Mesodermal cell (in vitro differentiated cells): Measurements from ENCODE around the gene WDR88.
"Not testable (repeated sequence)": the region's sequence is repeated elsewhere in the genome, so short reads cannot be mapped to it uniquely, and the experiment has no call there.

Experiments used
- H3K27ac ChIP-seq: 2 replicates; pipeline ENCODE4 v1.7.0; 2013; ENCODE audit warnings: mild to moderate bottlenecking, low read depth, low read length, moderate library complexity; ENCODE audit not compliant: severe bottlenecking
- H3K36me3 ChIP-seq: 2 replicates; pipeline ENCODE4 v1.7.1; 2013; ENCODE audit warnings: mild to moderate bottlenecking, low read length, moderate library complexity; ENCODE audit not compliant: control insufficient read depth, insufficient read depth
- H3K4me1 ChIP-seq: one replicate; pipeline ENCODE4 v1.7.1; 2013; ENCODE audit warnings: mild to moderate bottlenecking, low read length; ENCODE audit not compliant: insufficient read depth, control insufficient read depth, poor library complexity, severe bottlenecking
- H3K4me3 ChIP-seq: 2 replicates; pipeline ENCODE4 v1.7.0; 2013; ENCODE audit warnings: low read length, control low read depth, mild to moderate bottlenecking; ENCODE audit not compliant: insufficient read depth, poor library complexity, severe bottlenecking; ENCODE audit errors: extremely low read depth
- H3K9me3 ChIP-seq: 2 replicates; pipeline ENCODE4 v1.7.1; 2013; ENCODE audit warnings: mild to moderate bottlenecking, low read length, moderate library complexity; ENCODE audit not compliant: control insufficient read depth
- WGBS, 2 experiments: methylation state at CpG; one replicate each; pipeline ENCODE4 v1.1.5; 2013; ENCODE audit warnings: missing lambda C conversion rate in 2 of 2; ENCODE audit not compliant: insufficient coverage in 2 of 2; 5-methylcytosine and 5-hydroxymethylcytosine counted together

WDR88 gene

GRCh38 chr19:33152625-33153024 is 20.7 kb downstream of the WDR88 start:
- H3K4me1 ChIP-seq, H3K4me3 ChIP-seq, H3K36me3 ChIP-seq, H3K27ac ChIP-seq, H3K9me3 ChIP-seq: not testable (repeated sequence)
- 78 to 100% methylated on average over 1 of the region's 4 CpGs for WGBS, 2 experiments

GRCh38 chr19:33154313-33154712 is 22.4 kb downstream of the WDR88 start:
- not testable (repeated sequence) for H3K4me3 ChIP-seq, H3K27ac ChIP-seq, H3K4me1 ChIP-seq, H3K9me3 ChIP-seq, H3K36me3 ChIP-seq
- 92 to 95% methylated on average over 3 of the region's 6 CpGs for WGBS, 2 experiments

GRCh38 chr19:33156334-33156733 is 24.4 kb downstream of the WDR88 start:
- H3K4me3 ChIP-seq = no peak overlapping the region
- 90 to 98% methylated on average over 5 of the region's 5 CpGs for WGBS, 2 experiments
- no peak overlapping the region for H3K27ac ChIP-seq
- H3K36me3 ChIP-seq = no peaks in the 10 kb centered on the region
- no peaks in the 10 kb centered on the region for H3K4me1 ChIP-seq
- no peaks in the 10 kb centered on the region for H3K9me3 ChIP-seq

GRCh38 chr19:33157906-33158305 is 26.0 kb downstream of the WDR88 start:
- Histone ChIP-seq H3K4me3 (no peak overlapping the region), H3K27ac (no peak overlapping the region), H3K36me3 (no peaks in the 10 kb centered on the region), H3K9me3 (no peaks in the 10 kb centered on the region), H3K4me1 (no peaks in the 10 kb centered on the region)
- WGBS, 2 experiments = 87 to 90% methylated on average over 3 of the region's 3 CpGs

GRCh38 chr19:33158365-33158764 is 26.5 kb downstream of the WDR88 start:
- no CpG with 5 or more reads among the region's 6 CpGs for WGBS, 2 experiments
- Histone ChIP-seq H3K9me3 (no peaks in the 10 kb centered on the region), H3K4me1 (no peaks in the 10 kb centered on the region), H3K36me3 (no peaks in the 10 kb centered on the region), H3K4me3 (no peak overlapping the region), H3K27ac (no peak overlapping the region)

GRCh38 chr19:33159149-33159548 is 27.2 kb downstream of the WDR88 start:
- WGBS, 2 experiments = no CpG with 5 or more reads among the region's 4 CpGs
- no peaks in the 10 kb centered on the region for H3K36me3 ChIP-seq
- H3K27ac ChIP-seq = no peak overlapping the region
- no peaks in the 10 kb centered on the region for H3K4me1 ChIP-seq
- H3K4me3 ChIP-seq = no peak overlapping the region
- no peaks in the 10 kb centered on the region for H3K9me3 ChIP-seq

- no peak overlapping the region for H3K4me3 ChIP-seq
- no peaks in the 10 kb centered on the region for H3K4me1 ChIP-seq
- no peaks in the 10 kb centered on the region for H3K36me3 ChIP-seq
- no peak overlapping the region for H3K27ac ChIP-seq
- 84 to 87% methylated on average over 6 to 8 of the region's 8 CpGs for WGBS, 2 experiments
- H3K9me3 ChIP-seq = no peaks in the 10 kb centered on the region
Observed at GRCh38 chr19:33159893-33160292, 28.0 kb downstream of the WDR88 start.

- Histone ChIP-seq H3K36me3 (no peaks in the 10 kb centered on the region), H3K27ac (no peak overlapping the region), H3K9me3 (no peaks in the 10 kb centered on the region), H3K4me1 (no peaks in the 10 kb centered on the region), H3K4me3 (no peak overlapping the region)
- 85 to 92% methylated on average over 4 of the region's 4 CpGs for WGBS, 2 experiments
Observed at GRCh38 chr19:33161201-33161600, 29.3 kb downstream of the WDR88 start.

- H3K9me3 ChIP-seq = no peaks in the 10 kb centered on the region
- WGBS, 2 experiments = 95 to 100% methylated on average over 1 to 2 of the region's 6 CpGs
- no peak overlapping the region for H3K4me3 ChIP-seq
- H3K36me3 ChIP-seq = no peaks in the 10 kb centered on the region
- no peak overlapping the region for H3K27ac ChIP-seq
- H3K4me1 ChIP-seq = no peaks in the 10 kb centered on the region
Observed at GRCh38 chr19:33163481-33163880, 31.6 kb downstream of the WDR88 start.

GRCh38 chr19:33166037-33166436 is 34.1 kb downstream of the WDR88 start:
- not testable (repeated sequence) for H3K27ac ChIP-seq, H3K4me3 ChIP-seq, H3K36me3 ChIP-seq, H3K9me3 ChIP-seq, H3K4me1 ChIP-seq
- WGBS, 2 experiments = 77 to 87% methylated on average over 4 to 5 of the region's 6 CpGs

- no peaks in the 10 kb centered on the region for H3K4me1 ChIP-seq
- no peak overlapping the region for H3K4me3 ChIP-seq
- no peaks in the 10 kb centered on the region for H3K36me3 ChIP-seq
- 89 to 100% methylated on average over 1 of the region's 1 CpG for WGBS, 2 experiments
- H3K27ac ChIP-seq = no peak overlapping the region
- no peaks in the 10 kb centered on the region for H3K9me3 ChIP-seq
Observed at GRCh38 chr19:33167438-33167837, 35.5 kb downstream of the WDR88 start.

- Histone ChIP-seq H3K27ac (no peak overlapping the region), H3K9me3 (no peaks in the 10 kb centered on the region), H3K4me3 (no peak overlapping the region), H3K4me1 (no peaks in the 10 kb centered on the region), H3K36me3 (no peaks in the 10 kb centered on the region)
- no CpG with 5 or more reads among the region's 1 CpG for WGBS, 2 experiments
Observed at GRCh38 chr19:33168528-33168927, 36.6 kb downstream of the WDR88 start.
